COLO668 (cell line): ENCODE data around the gene COL11A1.
"Not testable (repeated sequence)": the region's sequence is repeated elsewhere in the genome, so short reads cannot be mapped to it uniquely, and the experiment has no call there.

Source experiments
- DNase-seq: peaks from one replicate; lab custom pipeline; 2025; ENCODE audit not compliant: unreplicated experiment; lab: John Stamatoyannopoulos, UW

COL11A1 gene

DNA sequence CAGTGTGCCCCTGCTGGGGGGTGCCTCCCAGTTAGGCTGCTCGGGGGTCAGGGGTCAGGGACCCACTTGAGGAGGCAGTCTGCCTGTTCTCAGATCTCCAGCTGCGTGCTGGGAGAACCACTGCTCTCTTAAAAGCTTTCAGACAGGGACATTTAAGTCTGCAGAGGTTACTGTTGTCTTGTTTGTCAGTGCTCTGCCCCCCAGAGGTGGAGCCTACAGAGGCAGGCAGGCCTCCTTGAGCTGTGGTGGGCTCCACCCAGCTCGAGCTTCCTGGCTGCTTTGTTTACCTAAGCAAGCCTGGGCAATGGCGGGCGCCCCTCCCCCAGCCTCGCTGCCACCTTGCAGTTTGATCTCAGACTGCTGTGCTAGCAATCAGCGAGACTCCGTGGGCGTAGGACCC, 175.0 kb downstream of the COL11A1 start:
- DNase-seq: not testable (repeated sequence)

DNA sequence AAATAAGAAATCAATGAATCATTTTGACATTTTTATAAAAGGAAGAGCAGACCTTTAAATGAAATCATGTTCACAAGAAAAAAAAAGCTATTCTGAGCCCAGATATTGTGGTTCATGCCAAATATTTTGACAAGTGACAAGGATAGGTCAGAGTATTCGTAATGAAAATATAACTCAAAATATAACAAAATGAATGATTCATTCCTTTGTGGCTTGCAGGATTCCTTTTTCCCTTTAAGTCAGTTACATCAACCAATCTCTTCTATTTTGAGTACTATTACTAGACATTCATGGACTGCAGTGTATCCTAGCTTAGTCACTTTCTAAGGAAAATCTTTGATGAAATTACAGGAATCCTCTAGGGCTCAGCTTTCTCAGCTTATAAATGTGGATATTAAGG, 188.7 kb downstream of the COL11A1 start:
- DNase-seq: no peak

DNA sequence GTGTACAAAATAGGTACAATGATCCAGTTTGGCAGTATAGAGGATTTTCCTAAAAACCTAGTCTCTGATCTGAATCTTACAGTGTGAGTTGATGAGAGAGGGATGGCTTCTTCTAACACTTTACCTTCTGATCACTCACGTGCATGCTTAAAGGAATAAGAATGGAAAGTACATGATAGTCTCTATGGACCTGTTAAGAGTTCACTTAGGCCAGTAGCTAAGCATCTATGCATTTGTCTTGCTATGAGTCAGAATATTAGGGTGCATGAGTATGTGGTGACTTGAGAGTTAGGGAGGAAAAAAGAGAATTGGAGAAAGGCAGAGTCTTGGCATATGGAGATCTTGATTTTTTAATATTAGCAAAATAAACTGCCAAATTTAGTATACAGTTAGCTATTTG, 206.3 kb downstream of the COL11A1 start:
- DNase-seq: no peak

DNA sequence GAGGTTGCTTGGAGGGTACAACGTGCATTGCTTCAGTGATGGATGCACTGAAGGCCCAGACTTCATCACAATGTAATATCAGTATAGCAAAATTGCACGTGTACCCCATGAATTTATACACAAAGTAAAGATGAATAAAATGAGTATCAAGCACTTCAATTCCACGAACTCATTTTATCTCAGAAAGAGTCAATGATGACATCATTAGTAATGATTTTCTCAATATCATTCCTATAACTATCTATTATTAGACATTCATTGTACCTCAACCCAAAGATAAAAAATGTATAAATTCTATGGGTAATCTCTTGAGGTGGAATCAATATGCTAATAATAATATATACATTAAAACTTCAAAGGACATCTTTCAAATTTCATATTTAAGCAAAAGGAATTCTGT, 208.4 kb downstream of the COL11A1 start:
- DNase-seq: no peak

DNA sequence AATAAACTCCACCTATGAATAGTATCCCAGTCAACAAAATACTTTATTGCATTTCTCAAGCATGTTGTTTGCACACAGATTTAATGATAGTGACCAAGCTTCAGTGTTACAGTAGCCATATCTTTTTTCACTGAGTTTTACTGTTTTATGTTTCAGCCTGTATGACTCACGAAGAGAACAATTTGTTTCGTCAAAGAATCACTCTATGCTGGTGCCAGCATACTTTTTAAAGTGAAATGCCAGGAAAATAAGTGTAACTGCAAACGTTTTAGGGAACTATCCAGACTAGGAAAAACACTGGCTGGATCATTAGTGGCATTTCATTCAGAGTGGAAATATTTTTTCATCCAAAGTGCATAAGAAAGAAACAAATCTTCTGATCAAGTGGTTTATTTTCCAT, 210.8 kb downstream of the COL11A1 start:
- DNase-seq: no peak

DNA sequence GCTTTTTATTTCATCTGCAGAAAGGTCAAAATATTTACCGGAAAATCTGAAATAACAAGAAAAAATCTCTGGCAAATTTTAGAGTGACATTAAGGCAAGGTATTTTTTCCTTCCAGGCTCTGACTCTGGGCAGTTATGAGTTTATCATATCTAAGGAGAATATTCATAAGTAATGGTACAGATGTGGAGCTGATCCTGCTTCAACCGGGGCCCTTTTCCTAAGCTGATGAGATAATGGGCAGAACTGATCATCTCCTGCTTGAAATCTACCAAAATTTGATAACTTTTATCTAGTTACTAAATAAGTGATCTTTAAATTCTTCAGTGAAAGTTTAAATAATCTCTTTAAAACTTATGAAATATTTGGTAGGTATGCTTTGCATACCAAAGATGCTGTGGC, 211.6 kb downstream of the COL11A1 start:
- no peak for DNase-seq

DNA sequence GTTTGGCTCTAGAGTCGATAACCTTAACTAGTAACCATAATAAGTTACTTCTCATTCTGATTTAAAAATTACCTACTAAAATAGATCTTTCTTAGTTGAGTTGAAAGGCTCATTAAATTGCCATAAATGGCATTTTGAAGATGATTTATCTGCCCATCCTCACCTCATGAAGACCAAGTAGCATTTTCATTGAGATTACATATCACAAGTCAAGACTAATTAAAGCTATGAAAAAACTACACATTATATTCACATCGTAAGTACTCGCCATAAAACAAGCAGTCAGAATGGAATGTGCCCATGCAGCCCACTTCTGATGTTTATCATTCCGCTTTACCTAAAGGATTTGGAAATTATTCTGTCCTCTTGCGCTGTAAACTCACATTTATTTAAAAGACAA, 212.0 kb downstream of the COL11A1 start:
- no peak for DNase-seq

GRCh38 chr1:102891868-102892625, 216.3 kb downstream of the COL11A1 start:
- no peak for DNase-seq

DNA sequence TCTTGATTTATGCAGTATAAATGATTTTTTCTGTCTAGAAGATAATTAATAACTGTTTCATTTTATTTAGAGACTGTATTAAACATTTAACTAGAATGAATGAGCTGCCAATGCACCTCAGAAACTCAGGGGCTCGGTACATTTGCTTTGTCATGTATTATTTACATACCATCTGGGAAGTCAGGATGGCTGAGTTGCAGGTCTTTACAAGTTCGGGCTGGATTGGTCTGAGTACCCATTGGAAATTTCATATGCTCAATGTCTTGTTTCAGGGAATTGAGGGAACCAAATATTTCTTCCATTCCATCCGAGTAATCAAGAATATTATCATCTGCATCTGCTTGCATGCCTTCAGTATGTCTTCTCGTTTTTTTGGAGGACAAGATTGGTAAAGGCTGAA, 221.7 kb downstream of the COL11A1 start:
- no peak for DNase-seq

GRCh38 chr1:102884238-102884637, 224.1 kb downstream of the COL11A1 start:
- no peak for DNase-seq

DNA sequence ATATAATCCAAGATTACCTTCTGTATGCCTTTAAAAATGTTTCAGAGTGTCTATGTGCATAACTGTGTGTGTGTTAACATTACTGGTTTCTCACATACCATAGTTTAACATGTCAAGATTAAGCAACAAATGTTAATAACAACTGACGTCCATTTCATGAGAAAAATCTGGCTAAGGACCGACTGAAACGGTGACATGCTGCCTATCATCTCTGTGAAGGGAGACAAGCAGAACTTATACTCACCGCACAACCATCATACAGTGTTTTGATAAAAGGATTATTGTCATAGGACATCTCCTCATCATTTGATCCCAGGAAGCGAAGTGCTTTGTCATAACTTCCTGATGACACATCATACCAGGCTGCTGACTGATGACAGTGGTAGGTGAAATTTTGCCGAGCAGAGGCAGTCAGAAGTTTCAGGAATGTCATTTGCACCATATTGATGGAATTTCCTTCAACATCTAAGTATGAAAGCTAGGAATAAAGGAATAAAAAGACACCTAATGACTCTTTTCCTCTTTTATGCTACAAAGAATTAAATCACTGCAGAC, 228.8 kb downstream of the COL11A1 start:
- DNase-seq: no peak

DNA sequence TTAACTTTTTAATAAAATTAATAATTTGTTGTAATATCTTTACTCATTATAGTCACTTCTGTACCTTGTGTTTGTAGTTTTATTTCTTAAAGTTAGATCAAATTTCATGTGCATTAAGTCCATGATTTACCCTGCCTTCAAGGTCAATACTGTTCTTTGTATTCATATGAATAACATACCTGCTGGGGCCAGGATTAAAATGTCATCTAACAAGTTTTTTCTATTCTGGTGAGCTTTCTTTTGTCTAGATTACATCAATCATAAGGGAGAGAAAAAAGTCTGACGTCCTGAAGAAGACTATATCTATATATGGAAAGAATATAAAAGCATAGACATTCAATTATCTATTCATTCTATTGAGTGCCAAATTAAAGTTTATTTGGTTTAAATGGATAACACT, 232.6 kb downstream of the COL11A1 start:
- DNase-seq: no peak

GRCh38 chr1:102872526-102872925, 235.8 kb downstream of the COL11A1 start:
- no peak for DNase-seq

DNA sequence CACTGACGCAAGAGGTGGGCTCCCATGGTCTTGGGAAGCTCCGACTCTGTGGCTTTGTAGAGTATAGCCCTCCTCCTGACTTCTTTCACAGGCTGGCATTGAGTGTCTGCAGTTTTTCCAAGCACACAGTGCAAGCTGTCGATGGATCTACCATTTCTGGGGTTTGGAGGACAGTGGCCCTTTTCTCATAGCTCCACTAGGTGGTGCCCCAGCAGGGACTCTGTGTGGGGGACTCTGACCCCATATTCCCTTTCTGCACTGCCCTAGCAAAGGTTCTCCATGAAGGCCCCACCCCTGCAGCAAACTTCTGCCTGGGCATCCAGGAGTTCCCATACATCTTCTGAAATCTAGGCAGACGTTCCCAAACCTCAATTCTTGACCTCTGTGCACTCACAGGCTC, 236.2 kb downstream of the COL11A1 start:
- no peak for DNase-seq

- no peak for DNase-seq
Observed at GRCh38 chr1:102863704-102864103, 244.6 kb downstream of the COL11A1 start.

- no peak for DNase-seq
Observed at GRCh38 chr1:102861247-102861646, 247.1 kb downstream of the COL11A1 start.

GRCh38 chr1:102858695-102859094, 249.6 kb downstream of the COL11A1 start:
- DNase-seq: no peak

DNA sequence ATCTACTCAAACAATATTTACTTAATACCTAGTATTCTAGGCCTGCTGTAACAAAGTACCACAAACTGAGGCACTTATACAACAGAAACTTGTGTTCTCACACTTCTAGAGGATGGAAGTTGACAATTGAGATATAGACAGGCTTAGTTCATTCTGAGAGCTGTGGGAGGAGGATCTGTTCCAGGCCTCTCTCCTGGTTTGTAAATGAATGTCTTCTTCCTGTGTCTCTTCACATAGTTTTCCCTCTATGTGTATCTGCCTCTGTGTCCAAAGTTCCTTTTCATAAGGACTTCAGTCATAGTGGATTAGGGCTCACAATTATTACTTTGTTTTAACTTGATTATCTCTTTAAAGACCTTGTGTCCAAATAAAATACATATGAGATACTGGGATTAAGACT, 251.1 kb downstream of the COL11A1 start:
- no peak for DNase-seq

DNA sequence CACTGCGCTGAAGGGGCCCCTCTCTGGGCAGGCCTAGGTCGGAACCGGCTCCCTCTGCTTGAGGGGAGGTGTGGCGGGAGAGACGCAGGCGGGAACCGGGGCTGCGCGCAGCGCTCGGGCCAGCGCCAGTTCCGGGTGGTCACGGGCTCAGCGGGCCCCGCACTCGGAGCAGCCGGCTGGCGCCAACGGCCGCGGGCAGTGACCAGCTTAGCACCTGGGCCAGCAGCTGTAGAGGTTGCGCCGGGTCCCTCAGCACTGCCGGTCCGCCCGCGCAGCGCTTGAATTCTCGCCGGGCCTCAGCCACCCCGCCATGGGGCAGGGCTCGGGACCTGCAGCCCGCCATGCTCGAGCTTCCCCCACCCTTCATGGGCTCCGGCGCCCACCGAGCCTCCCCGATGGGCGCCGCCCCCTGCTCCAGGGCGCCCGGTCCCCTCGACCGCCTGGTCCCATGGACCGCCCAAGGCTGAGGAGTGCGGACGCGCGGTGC, 254.6 kb downstream of the COL11A1 start:
- no peak for DNase-seq

DNA sequence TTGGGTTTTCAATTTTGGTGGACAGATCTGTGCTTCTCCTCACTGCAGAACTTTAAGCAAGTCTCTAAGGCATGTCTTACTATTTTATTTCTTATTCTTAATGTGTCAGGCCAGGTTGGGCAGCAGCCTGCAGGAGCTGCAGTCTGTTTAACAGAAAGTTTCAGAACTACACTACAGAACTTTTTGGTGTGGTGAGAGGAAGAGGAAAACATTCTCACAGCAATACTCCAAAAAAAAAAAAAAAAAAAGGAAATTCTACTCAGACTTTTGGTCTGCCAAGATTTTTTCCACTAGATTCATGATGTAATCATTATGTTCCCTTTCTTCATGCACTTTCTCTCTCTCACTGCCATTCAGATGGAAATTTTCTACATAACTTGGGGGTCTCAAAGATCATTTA, 255.2 kb downstream of the COL11A1 start:
- no peak for DNase-seq

DNA sequence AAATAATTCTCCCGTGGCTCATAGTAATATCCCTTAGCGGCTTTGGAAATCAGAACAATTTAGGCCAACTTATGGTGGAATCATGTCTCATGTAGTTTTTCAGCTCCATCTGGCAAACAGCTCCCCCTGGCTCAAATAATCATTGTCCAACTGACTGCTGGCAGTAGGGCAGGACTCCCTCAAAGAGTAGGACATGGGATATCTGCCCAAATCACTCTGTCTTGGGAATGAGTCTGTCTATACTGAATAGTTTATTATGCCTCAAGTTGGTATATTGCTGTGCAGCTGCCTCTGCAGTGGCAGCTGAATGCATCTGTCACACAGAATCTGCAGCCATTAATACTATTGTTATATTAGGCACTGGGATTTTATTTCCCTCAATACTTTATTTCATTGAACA, 255.7 kb downstream of the COL11A1 start:
- DNase-seq: no peak

DNA sequence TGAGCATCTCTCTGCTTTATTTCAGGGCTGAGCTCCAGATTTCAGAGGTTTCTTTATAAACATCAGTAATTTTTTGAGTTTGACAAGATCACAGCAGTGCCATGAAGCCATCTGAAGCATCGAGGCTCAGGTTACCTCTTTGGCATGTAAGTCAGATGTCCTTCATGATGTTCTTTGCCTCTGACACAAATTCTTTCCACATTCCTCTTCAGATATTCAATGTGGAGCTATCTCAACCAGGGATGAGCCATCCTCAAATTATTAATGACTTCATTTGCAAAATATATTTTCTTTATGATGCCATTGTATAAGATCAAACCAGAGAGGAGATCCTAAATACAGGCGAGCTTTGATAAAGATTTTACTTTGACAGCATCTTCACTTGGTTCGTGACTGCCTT, 256.7 kb downstream of the COL11A1 start:
- DNase-seq: no peak

DNA sequence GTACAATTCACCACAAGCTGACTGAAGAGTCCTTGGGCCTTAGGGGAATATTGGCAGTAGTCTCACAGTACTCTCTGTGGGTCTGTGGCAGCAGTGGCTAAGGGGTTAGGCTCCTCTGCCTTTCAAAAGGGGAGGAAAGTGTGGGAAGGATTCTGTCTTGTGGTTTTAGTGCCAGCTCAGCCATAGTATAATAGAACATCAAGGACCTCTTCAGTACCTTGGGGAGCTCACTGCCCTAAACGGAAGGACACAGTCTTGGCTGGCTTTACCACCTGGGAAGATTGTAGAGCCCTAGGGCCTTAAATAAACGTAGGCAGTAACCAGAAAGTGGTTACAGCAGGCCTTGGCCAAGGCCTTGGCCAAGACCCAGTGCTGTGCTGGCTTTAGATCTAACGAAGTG, 265.7 kb downstream of the COL11A1 start:
- no peak for DNase-seq
